HG02759 (cell line): ENCODE data around the gene MAPK8.
"Not testable (repeated sequence)": the region's sequence is repeated elsewhere in the genome, so short reads cannot be mapped to it uniquely, and the experiment has no call there.

Source experiments
- ATAC-seq: cut with Tn5 transposase; IDR thresholded peaks from one replicate; pipeline ENCODE4 v1.9.1; 2021; ENCODE audit warnings: mild to moderate bottlenecking, moderate library complexity; ENCODE audit not compliant: unreplicated experiment

MAPK8 gene

DNA sequence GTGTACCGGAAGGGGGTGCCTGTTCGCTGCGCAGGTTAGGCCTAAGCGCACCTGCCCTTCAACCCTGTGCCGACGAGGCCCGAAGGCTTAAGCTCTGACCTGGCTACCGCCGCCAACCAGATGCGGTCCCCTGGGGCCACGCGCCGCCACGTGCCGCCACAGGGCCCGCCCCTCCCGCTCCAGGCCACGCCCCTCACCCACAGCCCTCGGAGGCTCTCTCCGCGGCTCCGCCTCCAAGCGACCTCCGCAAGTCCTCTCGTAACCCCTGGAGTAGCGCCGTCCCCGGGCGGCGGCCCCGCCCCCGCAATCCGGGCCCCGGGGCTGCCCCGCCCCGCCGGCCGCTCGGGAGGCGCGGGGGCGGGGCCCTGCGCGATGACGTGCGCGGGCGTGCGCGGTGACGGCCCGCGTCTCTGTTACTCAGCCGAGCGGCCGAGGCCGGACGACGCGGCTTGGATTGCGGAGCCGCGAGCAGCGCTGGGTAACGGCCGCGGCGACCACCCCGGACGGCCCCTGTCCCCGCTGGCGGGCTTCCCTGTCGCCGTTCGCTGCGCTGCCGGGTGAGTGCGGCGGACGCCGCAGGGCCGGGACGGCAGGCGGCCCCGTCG, at the start of gene MAPK8:
Gene MAPK8, plus strand, starts transcription at position 413 of the 605 bp plus-strand sequence. CDS start 94,984 bp downstream, outside the sequence.
- ATAC-seq: peak; percentile 85

DNA sequence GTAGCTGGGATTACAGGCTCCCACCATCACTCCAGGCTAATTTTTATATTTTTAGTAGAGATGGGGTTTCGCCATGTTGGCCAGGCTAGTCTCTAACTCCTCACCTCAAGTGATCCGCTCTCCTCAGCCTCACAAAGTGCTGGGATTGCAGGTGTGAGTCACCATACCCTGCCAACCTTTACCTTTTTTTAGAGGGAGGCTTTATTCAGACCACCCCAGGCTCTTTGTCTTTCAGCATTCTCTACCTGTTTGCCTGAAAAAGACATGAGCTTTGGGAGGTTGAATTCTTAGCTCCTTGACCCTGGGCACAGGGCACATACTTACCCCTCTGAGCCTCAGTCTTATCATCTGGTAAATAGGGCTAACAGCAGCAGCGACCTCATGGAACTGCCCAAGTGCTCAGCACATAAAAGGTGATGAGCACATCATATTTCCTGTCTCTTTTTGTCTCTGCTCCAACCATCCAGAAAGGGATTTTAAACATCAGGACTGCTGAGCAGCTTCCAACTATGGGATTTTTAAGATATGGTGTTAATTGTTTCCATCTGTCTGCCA, 49.0 kb upstream of the MAPK8 start:
- ATAC-seq: no peak

GRCh38 chr10:48258105-48258504, 48.4 kb upstream of the MAPK8 start:
- no peak for ATAC-seq

DNA sequence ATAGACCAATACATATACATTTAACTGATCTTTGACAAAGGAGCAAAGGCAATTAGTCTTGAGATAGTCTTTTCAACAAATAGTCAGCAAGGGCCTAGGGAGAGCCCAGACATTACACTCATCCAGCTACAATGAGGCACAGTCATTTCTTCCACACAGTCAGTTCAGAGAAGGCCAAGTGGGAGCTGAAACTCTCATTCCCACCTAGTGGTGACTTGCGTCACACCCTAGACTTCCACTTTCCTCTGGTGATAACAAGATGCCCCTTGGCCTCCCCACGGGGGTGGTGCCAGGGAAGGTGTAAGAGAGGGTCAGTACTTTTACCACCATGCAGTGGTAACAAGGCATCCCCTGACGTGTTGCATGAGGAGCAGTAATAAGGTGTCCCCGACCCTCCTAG, 39.9 kb upstream of the MAPK8 start:
- no peak for ATAC-seq

DNA sequence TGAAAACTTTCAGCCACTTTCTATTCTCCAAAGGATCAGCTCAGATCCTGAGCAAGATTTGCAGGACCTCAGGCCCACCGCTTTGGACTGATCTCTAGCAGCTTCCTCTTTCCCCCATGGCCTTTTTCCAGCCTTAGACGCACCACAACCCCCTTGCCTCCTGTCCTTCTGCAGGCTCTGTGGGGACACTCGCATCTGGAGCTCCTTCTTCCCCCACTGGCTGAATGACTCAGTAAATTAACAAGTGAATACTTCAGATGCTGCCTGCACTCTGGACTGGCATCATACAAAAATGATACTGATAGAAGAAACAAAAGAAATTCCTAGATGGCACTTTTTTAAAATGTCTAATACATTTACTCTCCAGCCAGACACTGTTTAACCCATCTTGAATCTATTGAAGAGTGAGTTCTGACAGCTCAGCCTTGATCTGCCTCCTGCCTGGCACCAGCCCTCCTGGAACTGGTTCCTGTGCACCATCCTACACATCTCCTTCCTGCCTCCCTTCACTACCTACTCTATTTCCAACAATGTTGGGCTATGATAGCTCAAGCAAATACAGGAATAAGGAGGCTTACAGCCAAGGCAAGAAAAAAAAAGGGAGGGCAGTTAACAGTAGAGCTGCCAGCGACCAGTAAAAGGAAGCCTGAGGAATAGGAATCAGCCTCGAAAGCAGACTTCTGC, 35.3 kb upstream of the MAPK8 start:
- ATAC-seq: no peak

GRCh38 chr10:48272682-48273081, 33.8 kb upstream of the MAPK8 start:
- ATAC-seq: no peak

- no peak for ATAC-seq
Observed at GRCh38 chr10:48273741-48274140, 32.7 kb upstream of the MAPK8 start.

GRCh38 chr10:48274636-48275035, 31.8 kb upstream of the MAPK8 start, which contains the start of gene FRMPD2:
FRMPD2 (minus strand) TSS chr10:48274696; CDS start chr10:48274567, 129 bp downstream.
- no peak for ATAC-seq

DNA sequence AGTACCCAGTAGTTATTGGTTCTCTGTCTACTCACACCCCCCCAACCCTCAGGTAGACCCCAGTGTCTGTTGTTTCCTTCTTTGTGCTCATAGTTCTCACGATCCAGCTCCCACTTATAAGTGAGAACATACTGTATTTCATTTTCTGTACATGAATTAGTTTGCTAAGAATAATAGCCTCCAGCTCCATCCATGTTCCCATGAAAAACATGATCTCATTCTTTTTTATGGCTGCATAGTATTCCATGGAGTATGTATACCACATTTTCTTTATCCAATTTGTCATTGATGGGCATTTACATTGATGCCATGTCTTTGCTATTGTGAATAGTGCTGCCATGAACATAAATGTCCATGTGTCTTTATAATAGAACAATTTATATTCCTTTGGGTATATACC, 29.4 kb upstream of the MAPK8 start:
- ATAC-seq: no peak

DNA sequence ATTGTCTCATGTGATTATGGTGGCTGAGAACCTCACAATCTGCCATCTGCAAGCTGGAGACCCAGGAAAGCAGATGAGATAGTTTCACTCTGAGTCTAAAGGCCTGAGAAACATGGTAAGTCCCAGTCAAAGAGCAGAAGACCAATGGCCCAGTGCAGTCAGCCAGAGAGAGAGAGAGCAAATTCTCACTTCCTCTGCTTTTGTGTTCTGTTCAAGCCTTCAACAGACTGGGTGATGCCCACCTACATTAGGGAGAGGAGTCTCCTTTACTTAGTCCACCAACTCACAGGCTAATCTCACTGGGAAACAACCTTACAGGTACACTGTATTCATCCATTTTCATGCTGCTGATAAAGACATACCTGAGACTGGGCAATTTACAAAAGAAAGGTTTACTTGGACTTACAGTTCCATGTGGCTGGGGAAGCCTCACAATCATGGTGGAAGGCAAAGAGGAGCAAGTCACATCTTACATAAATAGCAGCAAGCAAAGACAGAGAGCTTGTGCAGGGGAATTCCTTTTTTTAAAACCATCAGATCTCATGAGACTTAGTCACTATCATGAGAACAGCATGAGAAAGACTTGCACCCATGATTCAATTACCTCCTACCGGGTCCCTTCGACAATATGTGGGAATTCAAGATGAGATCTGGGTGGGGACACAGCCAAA, 27.3 kb upstream of the MAPK8 start:
- ATAC-seq: peak; percentile 84

DNA sequence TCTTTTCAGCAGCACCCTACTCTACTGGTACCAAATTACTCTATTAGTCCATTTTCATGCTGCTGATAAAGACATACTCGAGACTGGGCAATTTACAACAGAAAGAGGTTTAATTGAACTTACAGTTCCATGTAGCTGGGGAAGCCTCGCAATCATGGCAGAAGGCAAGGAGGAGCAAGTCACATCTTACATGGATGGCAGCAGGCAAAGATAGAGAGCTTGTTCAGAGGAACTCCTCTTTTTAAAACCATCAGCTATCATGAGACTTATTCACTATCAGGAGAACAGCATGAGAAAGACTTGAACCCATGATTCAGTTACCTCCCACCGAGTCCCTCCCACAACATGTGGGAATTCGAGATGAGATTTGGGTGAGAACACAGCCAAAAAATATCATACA, 24.8 kb upstream of the MAPK8 start:
- ATAC-seq: not testable (repeated sequence)

DNA sequence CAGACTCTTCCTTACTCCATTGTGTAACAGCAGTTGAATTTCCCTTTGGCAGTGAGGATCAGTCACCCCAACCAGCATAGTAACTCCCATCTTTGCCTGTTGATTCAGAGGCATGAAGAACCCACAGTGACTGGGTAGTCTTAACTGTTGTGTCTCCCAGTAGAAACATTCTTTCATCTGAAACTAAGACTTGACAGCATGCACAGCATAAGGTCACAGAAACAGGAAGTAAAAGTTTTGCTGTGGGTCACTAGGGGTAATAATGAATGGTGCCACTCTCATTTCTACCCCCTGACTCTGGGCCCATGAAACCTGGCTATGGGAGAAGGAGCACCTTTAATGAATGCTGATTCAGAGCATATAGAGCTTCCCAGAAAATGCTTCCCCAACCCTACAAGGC, 23.6 kb upstream of the MAPK8 start:
- peak; percentile 54 for ATAC-seq

DNA sequence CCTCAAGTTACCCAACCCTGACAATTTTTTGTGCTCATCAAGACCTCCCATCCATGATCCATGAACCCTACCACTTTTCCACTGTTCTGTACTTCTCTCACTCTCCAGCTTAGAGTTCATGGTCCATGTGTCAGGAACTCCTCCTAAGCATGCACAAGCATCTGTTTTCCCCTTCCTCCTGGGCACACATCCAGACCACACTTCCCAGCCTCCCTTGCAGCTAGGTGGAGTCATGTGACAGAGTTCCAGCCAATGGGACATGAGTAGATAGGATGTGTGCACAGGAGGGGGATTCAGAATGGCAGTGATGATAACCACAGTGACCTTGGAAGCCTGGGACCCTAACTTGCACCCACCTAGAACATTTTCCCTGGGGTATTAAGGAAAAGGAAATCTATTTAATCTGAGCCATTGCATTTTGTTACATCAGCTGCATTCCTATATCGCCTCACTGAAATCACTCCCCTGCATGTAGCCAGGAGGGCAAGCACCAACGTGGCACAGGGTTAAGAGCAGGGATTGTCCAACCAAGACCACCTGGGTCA, 22.4 kb upstream of the MAPK8 start:
- ATAC-seq: no peak

- no peak for ATAC-seq
Observed at GRCh38 chr10:48284811-48285210, 21.7 kb upstream of the MAPK8 start.

DNA sequence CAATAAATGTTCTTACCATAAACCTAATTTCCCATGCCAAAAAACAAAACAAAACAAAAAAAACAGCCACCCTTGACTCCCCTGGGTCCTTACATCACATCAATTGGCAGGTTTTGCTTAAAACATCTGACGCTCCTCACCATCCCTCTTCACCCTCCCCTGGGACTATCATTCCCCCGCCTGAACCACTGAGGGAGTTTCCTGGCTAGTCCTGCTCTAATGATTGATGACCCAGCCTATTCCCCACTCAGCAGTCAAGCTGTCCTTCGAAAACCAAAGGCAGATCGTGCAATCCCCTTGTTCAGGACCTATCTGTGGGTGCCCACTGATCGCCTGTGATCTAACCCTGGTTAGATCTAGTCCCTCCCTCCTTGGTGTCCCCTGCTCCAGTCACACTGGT, 20.8 kb upstream of the MAPK8 start:
- ATAC-seq: peak; percentile 48

DNA sequence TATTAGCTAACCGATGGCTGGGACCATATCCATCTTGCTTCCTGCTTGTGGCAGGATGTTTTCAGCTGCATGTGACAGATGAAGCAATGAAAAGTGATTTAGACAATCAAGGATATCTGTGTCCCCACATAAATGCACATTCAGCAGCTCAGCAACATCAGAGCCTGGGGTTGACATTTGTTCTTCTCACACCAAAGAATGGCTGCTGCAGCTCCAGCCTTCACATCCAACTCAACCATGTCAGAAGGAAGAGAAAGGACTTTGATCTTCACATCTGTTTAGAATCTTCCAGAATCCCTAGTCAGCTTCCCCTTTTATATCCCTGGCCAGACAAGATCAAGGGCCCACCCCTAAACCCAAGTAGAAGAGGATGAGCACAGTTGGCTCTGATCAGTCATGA, 20.1 kb upstream of the MAPK8 start:
- no peak for ATAC-seq

GRCh38 chr10:48287417-48288391, 18.8 kb upstream of the MAPK8 start:
- ATAC-seq: peak; percentile 50

DNA sequence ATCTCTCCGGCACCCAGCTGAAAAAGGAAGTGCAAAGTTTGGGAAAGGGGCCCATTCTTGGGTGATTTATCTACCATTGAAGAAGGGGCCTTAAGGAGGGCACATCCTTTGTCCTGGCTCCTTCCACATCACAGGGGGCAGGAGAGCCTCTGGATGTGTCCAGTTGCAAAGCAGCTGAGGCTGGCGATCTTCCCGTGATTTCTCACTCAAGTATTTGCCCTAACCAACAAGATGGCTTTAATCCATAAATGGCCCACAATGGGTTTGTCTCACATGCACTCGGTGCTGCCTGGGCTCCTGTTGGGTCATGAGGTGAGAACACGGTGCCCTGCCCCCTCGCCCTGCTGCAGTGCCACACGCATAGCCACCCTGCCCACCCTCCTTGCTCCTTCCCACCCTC, 17.8 kb upstream of the MAPK8 start:
- ATAC-seq: no peak

DNA sequence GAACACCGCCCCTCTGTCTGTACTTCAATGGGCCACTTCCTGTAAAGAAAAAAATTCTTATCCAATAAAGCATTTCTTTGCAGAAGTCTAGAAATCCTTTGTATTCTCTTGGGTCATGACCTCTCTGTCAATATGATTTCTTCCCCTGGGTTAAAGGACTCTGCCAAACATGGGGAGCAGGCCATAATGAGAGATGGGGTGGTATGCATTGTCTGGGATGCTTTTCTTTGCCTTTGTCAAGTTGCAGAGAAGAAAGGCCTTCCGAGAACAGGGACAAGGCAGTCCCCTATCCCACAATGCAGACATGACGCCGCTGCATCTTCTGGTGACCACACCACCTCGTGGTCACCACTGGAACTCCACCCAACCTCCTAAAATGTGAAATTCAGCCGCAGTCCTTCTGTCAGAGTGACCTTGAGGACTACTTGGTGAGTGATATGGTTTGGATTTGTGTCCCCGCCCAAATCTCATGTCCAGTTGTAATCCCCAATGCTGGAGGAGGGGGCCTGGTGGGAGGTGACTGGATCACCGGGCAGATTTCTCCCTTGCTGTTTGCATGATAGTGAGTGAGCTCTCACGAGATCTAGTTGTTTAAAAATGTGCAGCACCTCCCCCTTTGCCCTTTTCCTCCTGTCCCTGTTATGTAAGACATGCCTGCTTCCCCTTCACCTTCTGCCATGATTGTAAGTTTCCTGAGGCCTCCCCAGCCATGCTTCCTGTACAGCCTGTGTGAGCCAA, 16.8 kb upstream of the MAPK8 start:
- peak; percentile 44 for ATAC-seq

DNA sequence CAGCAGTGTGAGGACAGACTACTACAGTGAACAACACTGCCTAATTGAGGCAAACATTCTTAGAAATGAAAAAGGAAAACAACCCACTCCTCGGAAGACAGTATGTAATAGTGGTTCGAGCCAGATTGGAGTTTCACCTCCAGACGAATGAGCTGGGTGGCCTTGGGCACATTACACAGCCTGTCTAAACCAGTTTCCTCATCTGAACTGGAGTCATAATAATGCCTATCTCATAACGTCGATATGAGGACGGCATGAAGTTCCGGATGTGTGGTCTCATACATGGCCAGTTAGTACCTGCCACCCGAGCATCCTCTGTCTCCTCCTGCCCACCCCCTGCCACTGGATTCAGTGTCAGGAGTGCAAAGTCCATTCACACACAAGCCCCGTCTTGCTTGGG, 16.2 kb upstream of the MAPK8 start:
- ATAC-seq: no peak
